HG03442 (cell line): Measurements from ENCODE around the gene ALDH7A1.
"Not testable (repeated sequence)": the region's sequence is repeated elsewhere in the genome, so short reads cannot be mapped to it uniquely, and the experiment has no call there.

Experiments
- ATAC-seq: cut with Tn5 transposase; IDR thresholded peaks from one replicate; pipeline ENCODE4 v1.9.1; 2021; ENCODE audit warnings: mild to moderate bottlenecking, moderate library complexity; ENCODE audit not compliant: unreplicated experiment

ALDH7A1 gene

DNA sequence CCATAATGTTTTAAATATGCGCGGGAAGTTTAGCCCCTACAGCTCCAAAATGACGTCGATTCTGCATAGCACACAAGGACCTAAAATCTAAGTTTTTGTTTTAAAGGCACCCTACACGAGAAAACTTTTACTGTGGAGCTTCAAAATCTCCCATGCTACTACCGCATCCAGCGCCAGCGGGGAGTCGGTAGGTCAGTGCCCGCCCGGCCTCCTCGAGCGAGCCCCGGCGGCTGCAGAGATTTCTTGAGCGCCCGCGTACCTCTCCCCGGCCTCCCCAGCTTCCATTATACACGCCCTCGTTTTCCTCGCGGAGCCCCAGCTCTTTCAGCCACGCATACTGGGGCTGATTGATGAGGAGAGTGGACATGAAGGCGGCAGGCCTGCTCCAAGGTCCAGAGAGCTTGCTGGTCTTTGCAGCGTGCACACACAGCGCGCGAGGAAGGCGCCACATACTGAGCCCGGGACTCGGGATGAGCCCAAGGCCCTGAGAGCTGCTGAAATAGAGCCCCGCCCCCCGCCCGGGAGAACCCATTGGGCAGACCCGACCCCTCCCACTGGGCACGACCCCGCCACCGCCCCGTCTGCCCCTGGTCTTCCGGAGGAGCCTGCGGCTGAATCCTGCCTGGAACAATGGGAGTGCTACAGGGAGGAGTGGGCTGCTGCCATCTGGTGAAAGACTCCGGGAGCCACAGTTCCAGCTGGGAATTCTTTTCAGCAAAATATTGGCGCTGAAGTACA, at the start of gene ALDH7A1:
ALDH7A1 (minus strand) TSS at position 472 of the 738 bp plus-strand sequence; CDS start at position 451, 21 bp downstream.
- peak; percentile 70 for ATAC-seq

DNA sequence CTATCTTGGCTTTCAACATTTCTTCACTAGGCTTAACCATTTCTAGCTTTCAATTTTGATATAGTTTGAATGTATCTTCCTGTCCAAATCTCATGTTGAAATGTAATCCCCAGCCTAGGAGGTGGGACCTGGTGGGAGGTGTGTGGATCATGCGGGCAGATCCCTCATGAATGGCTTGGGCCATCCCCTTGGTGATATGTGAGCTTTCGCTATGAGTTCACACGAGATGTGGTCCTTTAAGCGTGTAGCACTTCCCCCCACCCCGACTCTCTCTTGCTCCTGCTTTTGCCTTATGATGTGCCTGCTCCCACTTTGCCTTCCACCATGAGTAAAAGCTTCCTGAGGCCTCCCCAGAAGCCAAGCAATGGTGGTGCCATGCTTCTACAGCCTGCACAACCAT, 46.4 kb upstream of the ALDH7A1 start:
- peak; percentile 70 for ATAC-seq

GRCh38 chr5:126640866-126641265, 45.8 kb upstream of the ALDH7A1 start:
- ATAC-seq = peak; percentile 8

GRCh38 chr5:126636956-126637355, 41.9 kb upstream of the ALDH7A1 start:
- ATAC-seq = no peak

- ATAC-seq = no peak
Observed at GRCh38 chr5:126635585-126635984, 40.6 kb upstream of the ALDH7A1 start.

- ATAC-seq = no peak
Observed at GRCh38 chr5:126633552-126633951, 38.5 kb upstream of the ALDH7A1 start.

DNA sequence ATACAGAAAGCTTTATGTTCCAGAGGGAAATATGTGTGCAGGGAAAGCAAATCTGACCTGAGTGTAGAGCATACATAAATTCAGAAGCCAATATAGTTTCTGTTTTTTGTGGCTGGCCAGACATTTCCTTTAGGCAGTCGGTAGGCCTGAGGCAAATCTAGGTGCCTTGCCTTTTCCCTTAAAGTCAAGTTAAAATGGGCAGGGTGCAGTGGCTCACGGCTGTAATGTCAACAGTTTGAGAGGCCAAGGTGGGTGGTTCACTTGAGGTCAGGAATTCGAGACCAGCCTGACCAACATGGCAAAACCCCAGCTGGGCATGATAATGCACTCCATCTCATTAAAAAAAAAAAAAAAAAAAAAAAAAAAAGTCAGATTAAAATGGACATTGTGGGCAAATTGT, 36.9 kb upstream of the ALDH7A1 start:
- ATAC-seq = no peak

- ATAC-seq = no peak
Observed at GRCh38 chr5:126628102-126628501, 33.1 kb upstream of the ALDH7A1 start.

GRCh38 chr5:126624534-126624933, 29.5 kb upstream of the ALDH7A1 start:
- no peak for ATAC-seq

GRCh38 chr5:126619781-126620180, 24.8 kb upstream of the ALDH7A1 start:
- ATAC-seq = no peak

GRCh38 chr5:126617603-126618002, 22.6 kb upstream of the ALDH7A1 start:
- ATAC-seq = not testable (repeated sequence)

- peak; percentile 96 for ATAC-seq
Observed at GRCh38 chr5:126615286-126615685, 20.3 kb upstream of the ALDH7A1 start.

DNA sequence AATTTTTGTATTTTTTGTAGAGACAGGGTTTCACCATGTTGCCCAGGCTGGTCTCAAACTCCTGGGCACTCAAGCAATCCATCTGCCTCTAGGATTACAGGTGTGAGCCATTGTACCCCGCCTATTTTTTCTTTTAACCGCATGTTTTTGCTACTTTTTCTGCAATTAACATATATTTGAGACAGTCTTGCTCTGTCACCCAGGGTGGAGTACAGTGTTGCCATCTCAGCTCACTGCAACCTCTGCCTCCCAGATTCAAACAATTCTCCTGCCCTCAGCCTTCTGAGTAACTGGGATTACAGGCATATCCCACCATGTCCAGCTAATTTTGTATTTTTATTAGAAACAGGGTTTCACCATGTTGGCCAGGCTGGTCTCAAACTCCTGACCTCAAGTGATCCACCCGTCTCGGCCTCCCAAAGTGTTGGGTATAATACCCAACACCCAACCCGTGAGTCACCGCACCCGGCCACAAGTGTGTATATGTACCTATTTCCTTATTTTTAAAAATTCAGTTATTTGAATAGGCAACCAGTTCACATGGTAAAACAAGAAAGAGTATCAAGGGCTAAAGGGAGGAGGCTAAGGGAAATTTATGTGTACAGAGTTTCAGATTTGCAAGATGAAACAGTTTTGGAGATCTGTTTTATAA, 19.0 kb upstream of the ALDH7A1 start:
- ATAC-seq = no peak

DNA sequence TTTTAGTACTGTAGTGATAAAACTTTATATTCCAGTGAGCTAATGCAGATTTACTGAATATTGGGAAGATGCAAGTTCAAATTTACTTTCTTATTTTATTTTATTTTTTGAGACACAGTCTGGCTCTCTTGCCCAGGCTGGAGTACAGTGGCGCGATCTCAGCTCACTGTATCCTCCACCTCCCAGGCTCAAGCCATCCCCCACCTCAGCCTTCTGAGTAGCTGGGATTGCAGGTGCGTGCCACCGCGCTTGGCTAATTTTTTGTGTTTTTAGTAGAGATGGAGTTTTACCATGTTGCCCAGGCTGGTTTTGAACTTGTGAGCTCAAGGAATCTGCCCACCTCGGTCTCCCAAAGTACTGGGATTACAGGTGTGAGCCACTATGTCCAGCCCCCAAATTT, 15.6 kb upstream of the ALDH7A1 start:
- ATAC-seq = no peak

DNA sequence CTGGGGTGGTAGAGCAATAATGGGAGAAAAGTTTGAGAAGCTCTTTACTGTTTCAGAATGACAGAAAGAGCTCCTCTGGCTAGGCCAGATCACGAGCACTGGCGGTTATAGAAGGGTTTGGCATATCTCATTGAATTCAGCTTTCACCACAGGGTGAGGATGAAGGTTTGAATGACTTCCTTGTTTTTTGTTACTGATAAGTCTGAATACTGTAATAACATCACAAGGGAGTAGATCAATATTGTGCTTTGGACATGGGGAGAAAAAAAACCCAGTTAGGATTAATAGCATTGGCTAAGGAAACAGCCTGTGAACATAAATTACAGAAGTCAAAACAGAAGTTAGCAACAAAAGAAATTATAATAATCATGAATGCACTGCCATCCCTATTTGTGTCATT, 15.1 kb upstream of the ALDH7A1 start:
- no peak for ATAC-seq

- ATAC-seq = no peak
Observed at GRCh38 chr5:126605525-126605924, 10.5 kb upstream of the ALDH7A1 start.

DNA sequence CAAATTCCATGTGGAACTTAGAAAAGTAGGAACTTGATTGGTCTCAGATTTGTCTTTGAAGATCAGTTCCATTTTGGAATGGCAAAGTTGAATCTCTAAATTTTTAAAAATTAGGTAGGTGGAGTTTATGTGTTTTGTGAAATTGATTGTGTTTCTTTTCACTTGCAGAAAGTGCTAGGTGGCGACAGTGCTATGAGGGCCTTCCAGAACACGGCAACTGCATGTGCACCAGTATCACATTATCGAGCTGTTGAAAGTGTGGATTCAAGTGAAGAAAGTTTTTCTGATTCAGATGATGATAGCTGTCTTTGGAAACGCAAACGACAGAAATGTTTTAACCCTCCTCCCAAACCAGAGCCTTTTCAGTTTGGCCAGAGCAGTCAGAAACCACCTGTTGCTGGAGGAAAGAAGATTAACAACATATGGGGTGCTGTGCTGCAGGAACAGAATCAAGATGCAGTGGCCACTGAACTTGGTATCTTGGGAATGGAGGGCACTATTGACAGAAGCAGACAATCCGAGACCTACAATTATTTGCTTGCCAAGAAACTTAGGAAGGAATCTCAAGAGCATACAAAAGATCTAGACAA, 8.5 kb upstream of the ALDH7A1 start:
- ATAC-seq = no peak

DNA sequence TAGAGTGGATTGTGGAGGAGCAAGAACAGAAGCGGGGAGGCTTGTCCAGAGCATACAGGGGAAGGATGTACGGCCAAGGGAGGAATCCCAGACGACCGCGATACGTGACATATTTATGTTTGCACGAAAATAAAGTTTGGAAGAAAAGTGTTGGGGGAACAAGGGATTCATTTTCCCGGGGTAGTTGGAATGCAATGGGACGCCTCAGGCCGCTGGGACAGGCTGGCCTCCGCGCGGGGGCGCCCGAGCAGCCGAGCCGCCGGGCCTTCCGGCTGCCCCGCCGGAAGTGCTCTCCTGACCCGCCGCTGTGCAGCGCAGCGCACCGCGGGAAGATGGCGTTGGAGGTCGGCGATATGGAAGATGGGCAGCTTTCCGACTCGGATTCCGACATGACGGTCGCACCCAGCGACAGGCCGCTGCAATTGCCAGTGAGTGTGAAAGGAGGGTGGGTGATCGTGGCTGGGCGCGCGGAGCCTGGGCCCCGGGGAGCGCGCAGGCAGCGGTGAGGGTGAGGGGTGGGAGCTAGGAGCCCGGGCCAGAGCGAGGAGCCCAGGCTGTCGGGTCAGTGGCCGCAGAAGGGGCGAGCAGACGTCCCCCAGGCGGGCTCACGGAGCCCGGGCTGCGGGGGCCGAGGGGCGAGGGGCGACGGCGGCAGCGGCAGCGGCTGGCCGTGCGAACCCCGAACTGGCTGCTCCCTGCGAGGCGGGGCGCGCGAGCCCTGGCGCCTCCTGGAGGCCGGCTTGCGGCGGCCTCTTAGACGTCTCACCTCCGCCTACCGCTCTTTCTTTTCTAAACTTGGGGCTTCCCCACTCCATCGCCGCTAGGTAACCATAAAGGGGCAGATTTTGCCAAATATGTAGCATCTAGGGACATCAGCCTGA, 5.9 kb upstream of the ALDH7A1 start, which contains the start of gene PHAX:
PHAX (plus strand) TSS at position 317 of the 881 bp plus-strand sequence; CDS start at position 333, 16 bp downstream.
- peak; percentile 92 for ATAC-seq

GRCh38 chr5:126599971-126600630, 5.1 kb upstream of the ALDH7A1 start:
- ATAC-seq = not testable (repeated sequence)

DNA sequence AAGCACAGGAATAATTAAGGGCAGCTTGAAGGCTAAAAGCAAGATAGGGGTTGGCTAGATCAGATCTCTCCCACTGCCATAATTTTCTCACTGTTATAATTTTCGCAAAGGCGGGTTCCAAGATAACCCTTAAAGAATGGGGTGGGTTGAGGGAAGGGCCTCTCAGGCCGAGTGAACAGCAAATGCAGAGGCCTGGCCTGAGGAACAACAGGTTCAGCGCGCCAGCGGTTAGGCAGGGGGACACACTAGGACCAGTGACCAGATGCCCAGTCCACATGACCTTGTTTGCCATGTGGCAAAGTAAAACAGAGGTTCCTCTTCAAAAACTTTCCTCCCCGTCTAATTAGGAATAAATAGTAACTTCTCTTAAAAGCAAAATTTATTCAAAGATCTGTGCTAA, 4.5 kb upstream of the ALDH7A1 start:
- no peak for ATAC-seq
